Pancreas (tissue), 10 donors: Measurements from ENCODE around the gene CDC42BPA. TPM values are rescaled to one million over a fixed set of nuclear protein-coding genes. Genes with fewer than 3 reads are reported as not detected.
A peak's percentile ranks its signal among the peaks of the same experiment; 100 is the strongest.

ENCODE experiments used
- ATAC-seq, 4 donors: fragments of 200-7000 bp; cut with Tn5 transposase; one replicate each; pipeline versions ENCODE4 v1.8.0 to v1.9.1; 2020; ENCODE audit warnings: mild to moderate bottlenecking in 4 of 4, moderate library complexity in 4 of 4
- DNase-seq, 6 donors: peaks; one replicate each; pipeline ENCODE4 v3.0.0-alpha.2; 2020
- FAIRE-seq: peaks from 2 replicates; lab custom pipeline; 2012; peaks lifted over from hg19 to GRCh38; lab: Jason Lieb, UNC
- H3K27ac ChIP-seq, 4 donors: fragments of 200-600 bp; sonication (generic); 1 replicate in 3 of 4; 2 replicates in 1 of 4; pipeline versions ENCODE4 v1.5.0 to v1.8.0; 2020
- H3K27me3 ChIP-seq, 4 donors: fragments of 200-600 bp; one replicate each; pipeline ENCODE4 v1.8.0; 2021
- H3K36me3 ChIP-seq, 3 donors: fragments of 200-600 bp; sonication (generic) in 1 of 3; one replicate each; pipeline versions ENCODE4 v1.5.0 to v1.8.0; 2020 to 2021
- H3K4me1 ChIP-seq, 3 donors: fragments of 200-600 bp; one replicate each; pipeline ENCODE4 v1.8.0; 2021
- H3K4me3 ChIP-seq, 4 donors: fragments of 200-600 bp; sonication (generic) in 2 of 4; one replicate each; pipeline versions ENCODE4 v1.5.0 to v1.8.0; 2020 to 2021
- H3K9me3 ChIP-seq, 4 donors: fragments of 200-600 bp; one replicate each; pipeline ENCODE4 v1.8.0; 2021
- WGBS, 2 donors: extraction: QIAGEN DNeasy Blood & Tissue Kit; methylation state at CpG; one replicate each; pipeline ENCODE4 v1.1.7; 2013; 5-methylcytosine and 5-hydroxymethylcytosine counted together
- intact Hi-C, 3 donors: fragments of 100-400 bp; cut with DNase I; formaldehyde crosslinking; loops; one replicate each; pipeline versions ENCODE4 v1.11.1 to v1.14.2; 2022
- polyA plus RNA-seq, 2 donors: library from polyadenylated mRNA; stranded (reverse); fragments of 200-250 nt; gene quantifications; one replicate each; pipeline ENCODE4 v1.2.3, GENCODE V29; 2013
- total RNA-seq, 6 donors: library from RNA; stranded (reverse); fragmentation: NEBNext Ultra II Directional in 4 of 6; extraction: Animal tissue kit (Norgen Biotek cat#: 25700) in 4 of 6; gene quantifications; one replicate each; pipeline versions ENCODE4 v1.2.1 to v1.2.4, GENCODE V29; 2021 to 2023
- TF ChIP-seq, protein P1 (sequence below), 4 donors: fragments of 200-600 bp; sonication (generic) in 3 of 4; IDR thresholded peaks; one replicate each; pipeline versions ENCODE4 v1.5.0 to v1.8.0; 2021; ENCODE audit warnings: antibody characterized with exemption in 4 of 4
- donor health status: healthy with polysubstance abuse.
- donor health status: DM: no; HTN: no; CAD: no; lungs with moderate emphysema.
- donor health status: DM: no; HTN: no; CAD: no.
- donor health status: control.
- donor health status: control.
- donor health status: Bipolar disorder and iron deficiency.
- donor health status: DM: yes; HTN: yes; CAD: no.
- donor health status: DM: no; HTN: no; CAD: no.
- donor health status: DM: no; HTN: no; CAD: no.
- donor health status: DM: yes; HTN: yes; CAD: no.

CDC42BPA gene
- total and polyA plus RNA-seq, 8 donors = 5.3 to 22.5 (median 16.5) TPM

DNA sequence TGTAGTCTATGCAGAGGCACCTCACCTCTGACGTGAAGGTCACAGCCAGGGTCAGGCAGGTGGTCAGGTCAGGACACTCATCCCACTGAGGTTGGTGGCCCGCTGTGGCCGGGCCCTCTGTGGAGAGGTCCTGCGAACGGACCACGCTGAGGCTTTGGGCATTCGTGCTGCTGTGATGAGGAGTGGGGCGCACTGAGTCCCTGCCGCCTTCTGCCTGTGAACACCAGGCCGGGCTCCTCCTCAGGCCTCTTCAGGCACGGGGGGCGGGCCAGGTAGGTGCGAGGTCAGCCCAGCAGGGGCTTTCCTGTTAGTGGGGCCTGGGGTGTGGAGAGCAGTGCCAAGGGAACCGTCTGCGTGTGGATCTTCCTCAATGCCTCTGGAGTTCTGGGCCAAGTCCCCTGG, 339.2 kb downstream of the CDC42BPA start:
- no peaks in the 10 kb centered on the region for H3K9me3 ChIP-seq
- WGBS, 2 donors = 89 to 90% methylated on average over 15 of the region's 15 CpGs
- H3K4me3 ChIP-seq = no peak overlapping the region
- intact Hi-C loops = no loop called here
- peaks cover 14 to 18% (median 16%) of the 10 kb centered on the region in 3 donors for H3K4me1 ChIP-seq
- no peak for FAIRE-seq
- peak in 1 of 6 donors; percentile 74 for DNase-seq
- ATAC-seq = no peak
- H3K36me3 ChIP-seq = peaks cover 0 to 61% (median 24%) of the 10 kb centered on the region in 3 donors
- TF ChIP-seq, protein P1, sequence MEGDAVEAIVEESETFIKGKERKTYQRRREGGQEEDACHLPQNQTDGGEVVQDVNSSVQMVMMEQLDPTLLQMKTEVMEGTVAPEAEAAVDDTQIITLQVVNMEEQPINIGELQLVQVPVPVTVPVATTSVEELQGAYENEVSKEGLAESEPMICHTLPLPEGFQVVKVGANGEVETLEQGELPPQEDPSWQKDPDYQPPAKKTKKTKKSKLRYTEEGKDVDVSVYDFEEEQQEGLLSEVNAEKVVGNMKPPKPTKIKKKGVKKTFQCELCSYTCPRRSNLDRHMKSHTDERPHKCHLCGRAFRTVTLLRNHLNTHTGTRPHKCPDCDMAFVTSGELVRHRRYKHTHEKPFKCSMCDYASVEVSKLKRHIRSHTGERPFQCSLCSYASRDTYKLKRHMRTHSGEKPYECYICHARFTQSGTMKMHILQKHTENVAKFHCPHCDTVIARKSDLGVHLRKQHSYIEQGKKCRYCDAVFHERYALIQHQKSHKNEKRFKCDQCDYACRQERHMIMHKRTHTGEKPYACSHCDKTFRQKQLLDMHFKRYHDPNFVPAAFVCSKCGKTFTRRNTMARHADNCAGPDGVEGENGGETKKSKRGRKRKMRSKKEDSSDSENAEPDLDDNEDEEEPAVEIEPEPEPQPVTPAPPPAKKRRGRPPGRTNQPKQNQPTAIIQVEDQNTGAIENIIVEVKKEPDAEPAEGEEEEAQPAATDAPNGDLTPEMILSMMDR (IDR thresholded peaks at IDR 0.05) = no peak
- no peaks in the 10 kb centered on the region for H3K27me3 ChIP-seq
- H3K27ac ChIP-seq = no peak overlapping the region

DNA sequence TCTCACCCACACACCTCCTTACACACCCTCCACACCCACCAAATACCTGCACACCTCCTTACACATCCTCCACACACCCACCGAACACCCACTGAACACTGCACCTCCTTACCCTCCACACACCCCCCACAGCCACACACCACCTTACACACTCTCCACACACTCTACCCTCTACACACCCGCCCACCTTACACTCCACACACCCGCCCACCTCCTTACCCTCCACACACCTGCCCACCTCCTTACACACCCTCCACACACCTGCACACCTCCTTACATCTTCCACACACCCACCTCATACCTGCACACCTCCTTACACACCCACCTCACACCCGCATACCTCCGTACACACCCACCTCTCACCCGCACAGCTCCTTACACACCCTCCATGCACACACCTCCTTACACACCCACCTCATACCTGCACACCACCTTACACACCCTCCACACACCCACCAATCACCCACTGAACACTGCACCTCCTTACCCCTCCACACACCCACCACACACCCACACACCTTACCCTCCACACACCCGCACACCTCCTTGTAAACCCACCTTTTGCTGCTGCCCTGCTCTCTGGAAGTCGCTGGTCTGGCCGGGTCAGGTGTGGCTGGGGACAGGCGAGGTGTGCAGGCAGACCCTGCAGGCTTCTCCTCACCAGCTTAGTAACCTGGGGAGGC, 339.7 kb downstream of the CDC42BPA start:
- intact Hi-C loops = no loop called here
- peaks cover 0 to 56% (median 18%) of the 10 kb centered on the region in 3 donors for H3K36me3 ChIP-seq
- DNase-seq = no peak

DNA sequence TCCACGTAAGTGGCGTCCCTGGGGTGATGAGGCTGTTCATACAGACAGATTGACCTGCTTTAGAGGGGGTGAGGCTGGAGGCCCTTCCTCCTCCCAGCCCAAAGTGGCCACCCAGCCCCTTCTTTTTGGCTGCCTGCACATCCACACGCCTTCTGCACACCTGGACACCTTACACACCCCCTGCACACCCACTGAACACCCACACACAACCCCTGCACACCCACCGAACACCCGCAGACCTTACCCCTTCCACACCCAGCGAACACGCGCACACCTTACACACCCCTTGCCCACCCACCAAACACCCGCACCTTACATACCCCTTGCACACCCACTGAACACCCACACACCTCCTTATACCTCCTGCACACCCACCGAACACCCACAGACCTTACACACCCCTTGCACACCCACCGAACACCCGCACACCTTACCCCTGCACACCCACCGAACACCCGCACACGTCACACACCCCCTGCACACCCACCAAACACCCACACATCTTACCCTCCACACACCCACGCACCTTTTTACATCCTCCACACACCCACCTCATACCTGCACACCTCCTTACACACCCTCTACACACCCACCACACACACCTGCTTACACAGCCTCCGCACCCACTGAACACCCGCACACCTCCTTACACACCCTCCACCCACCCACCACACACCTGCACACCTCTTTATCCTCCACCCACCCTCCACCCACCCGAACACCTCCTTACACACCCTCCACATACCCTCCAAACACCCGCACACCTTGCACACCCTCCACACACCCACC, 340.5 kb downstream of the CDC42BPA start:
- WGBS, 2 donors = 88 to 95% methylated on average over 20 of the region's 20 CpGs
- Histone ChIP-seq H3K36me3 (peaks cover 0 to 48% (median 11%) of the 10 kb centered on the region in 3 donors), H3K4me3 (no peak overlapping the region), H3K9me3 (no peaks in the 10 kb centered on the region), H3K27ac (no peak overlapping the region), H3K27me3 (no peaks in the 10 kb centered on the region), H3K4me1 (peaks cover 26 to 31% (median 29%) of the 10 kb centered on the region in 3 donors)
- TF ChIP-seq, protein P1 (IDR thresholded peaks at IDR 0.05) = no peak
- FAIRE-seq (no peak), ATAC-seq (no peak), DNase-seq (peak in 1 of 6 donors; percentile 26)
- intact Hi-C loops = no loop called here

More for the DNA sequence above, 339.7 kb downstream of the CDC42BPA start:
- WGBS, 2 donors = 89 to 96% methylated on average over 5 to 8 of the region's 10 CpGs
- FAIRE-seq (no peak), ATAC-seq (no peak)
- TF ChIP-seq, protein P1 (IDR thresholded peaks at IDR 0.05) = no peak
- no peaks in the 10 kb centered on the region for H3K9me3 ChIP-seq
- H3K4me3 ChIP-seq = no peak overlapping the region
- H3K27ac ChIP-seq = no peak overlapping the region
- H3K4me1 ChIP-seq = peaks cover 19 to 23% (median 22%) of the 10 kb centered on the region in 3 donors
- no peaks in the 10 kb centered on the region for H3K27me3 ChIP-seq

DNA sequence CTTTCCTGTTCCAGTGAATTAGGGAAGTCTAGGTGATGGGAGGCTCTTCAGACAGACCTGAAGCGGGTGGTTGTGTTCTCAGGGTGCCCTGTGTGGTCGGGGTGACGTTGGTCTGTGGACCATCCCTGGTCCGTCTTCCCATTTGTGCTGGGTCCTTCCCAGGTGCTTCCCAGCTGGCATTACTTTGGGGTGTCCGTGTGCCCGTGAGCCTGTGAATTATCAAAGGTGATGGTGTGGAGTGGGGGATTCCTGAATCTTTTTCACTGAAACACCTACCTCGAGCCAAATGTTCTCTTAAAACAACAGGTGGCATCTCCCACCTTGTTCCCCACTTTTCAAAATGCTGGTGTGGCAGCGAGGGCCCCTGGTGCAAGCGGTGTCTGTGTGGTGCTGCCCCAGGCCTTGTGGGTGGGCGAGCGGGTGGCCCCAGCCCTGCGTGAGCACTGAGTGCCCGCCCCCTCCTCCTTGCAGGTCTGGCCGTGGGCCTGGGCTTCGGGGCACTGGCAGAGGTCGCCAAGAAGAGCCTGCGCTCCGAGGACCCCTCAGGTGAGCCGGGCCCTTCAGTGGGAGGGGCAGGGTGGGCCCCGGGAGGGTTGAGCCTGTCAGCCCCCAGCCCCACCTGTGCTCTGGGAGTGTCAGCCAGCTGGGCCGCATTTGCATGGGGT, 341.2 kb downstream of the CDC42BPA start:
- 90 to 93% methylated on average over 20 to 21 of the region's 21 CpGs for WGBS, 2 donors

More for the DNA sequence above, 341.2 kb downstream of the CDC42BPA start:
- FAIRE-seq = no peak
- no peaks in the 10 kb centered on the region for H3K27me3 ChIP-seq
- ATAC-seq = no peak
- H3K27ac ChIP-seq = no peak overlapping the region
- peaks cover 0 to 41% (median 4%) of the 10 kb centered on the region in 3 donors for H3K36me3 ChIP-seq
- H3K4me1 ChIP-seq = peaks cover 27 to 32% (median 30%) of the 10 kb centered on the region in 3 donors
- peak in 1 of 6 donors; percentile 75 for DNase-seq
- no peaks in the 10 kb centered on the region for H3K9me3 ChIP-seq
- intact Hi-C loops = no loop called here
- TF ChIP-seq, protein P1 (IDR thresholded peaks at IDR 0.05) = no peak
- H3K4me3 ChIP-seq = no peak overlapping the region
